Mucosa of rectum (tissue), 2 donors: ENCODE data around the gene PEDS1.

Experiments
- H3K27ac ChIP-seq, 2 donors: one replicate each; pipeline ENCODE4 v1.7.0; 2013; ENCODE audit warnings: inconsistent platforms in 2 of 2, low read depth in 2 of 2, low read length in 2 of 2
- H3K27me3 ChIP-seq, 2 donors: one replicate each; pipeline ENCODE4 v1.7.0; 2013; ENCODE audit warnings: low read length in 2 of 2; ENCODE audit not compliant: control insufficient read depth in 2 of 2, insufficient read depth in 2 of 2
- H3K36me3 ChIP-seq, 2 donors: one replicate each; pipeline ENCODE4 v1.7.0; 2013; ENCODE audit warnings: low read length in 2 of 2; ENCODE audit not compliant: control insufficient read depth in 2 of 2, insufficient read depth in 2 of 2
- H3K4me1 ChIP-seq, 2 donors: one replicate each; pipeline ENCODE4 v1.7.0; 2013; ENCODE audit warnings: low read length in 2 of 2, mild to moderate bottlenecking in 1 of 2; ENCODE audit not compliant: control insufficient read depth in 2 of 2, insufficient read depth in 2 of 2
- H3K4me3 ChIP-seq, 2 donors: one replicate each; pipeline ENCODE4 v1.7.0; 2013; ENCODE audit warnings: low read length in 2 of 2
- H3K9ac ChIP-seq, 2 donors: one replicate each; pipeline ENCODE4 v1.7.0; 2013; ENCODE audit warnings: low read length in 2 of 2, low read depth in 1 of 2, mild to moderate bottlenecking in 1 of 2
- H3K9me3 ChIP-seq, 2 donors: one replicate each; pipeline ENCODE4 v1.7.0; 2013; ENCODE audit warnings: low read length in 2 of 2; ENCODE audit not compliant: control insufficient read depth in 2 of 2
- donor health status: healthy.
- donor health status: Normal muscosa, but diverticular disease.

PEDS1 gene

GRCh38 chr20:50124496-50124895 lies 29.0 kb downstream of the PEDS1 start:
- H3K4me3 ChIP-seq: no peak overlapping the region
- no peaks in the 10 kb centered on the region for H3K27me3 ChIP-seq
- peaks cover 30 to 36% of the 10 kb centered on the region in 2 donors for H3K36me3 ChIP-seq
- H3K9ac ChIP-seq: no peak overlapping the region
- H3K4me1 ChIP-seq: peaks cover 11 to 13% of the 10 kb centered on the region in 2 donors
- H3K9me3 ChIP-seq: no peaks in the 10 kb centered on the region
- H3K27ac ChIP-seq: no peak overlapping the region

GRCh38 chr20:50123418-50123817 lies 30.1 kb downstream of the PEDS1 start:
- no peak overlapping the region for H3K27ac ChIP-seq
- H3K36me3 ChIP-seq: peaks cover 23 to 27% of the 10 kb centered on the region in 2 donors

DNA sequence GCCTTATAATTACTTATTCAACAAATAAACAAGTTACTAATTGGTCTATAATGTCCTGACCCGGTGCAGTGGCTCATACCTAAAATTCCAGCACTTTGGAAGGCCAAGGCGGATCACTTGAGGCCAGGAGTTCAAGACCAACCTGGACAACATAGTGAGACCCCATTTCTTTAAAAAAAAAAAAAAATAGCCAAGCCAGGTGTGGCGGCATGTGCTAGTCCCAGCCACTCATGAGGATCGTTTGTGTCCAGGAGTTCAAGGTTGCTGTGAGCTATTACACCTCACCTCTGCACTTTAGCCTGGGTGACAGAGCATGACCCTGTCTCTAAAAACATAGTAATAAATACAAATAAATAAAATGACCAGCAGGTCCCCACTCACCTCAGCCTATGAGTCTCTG lies 30.8 kb downstream of the PEDS1 start:
- H3K4me3 ChIP-seq: no peak overlapping the region
- H3K9me3 ChIP-seq: no peaks in the 10 kb centered on the region
- H3K9ac ChIP-seq: no peak overlapping the region
- H3K27me3 ChIP-seq: no peaks in the 10 kb centered on the region
- H3K4me1 ChIP-seq: peaks cover 11 to 13% of the 10 kb centered on the region in 2 donors
- peaks cover 18 to 22% of the 10 kb centered on the region in 2 donors for H3K36me3 ChIP-seq
- H3K27ac ChIP-seq: no peak overlapping the region

More at GRCh38 chr20:50123418-50123817, 30.1 kb downstream of the PEDS1 start:
- peaks cover 11 to 13% of the 10 kb centered on the region in 2 donors for H3K4me1 ChIP-seq
- no peaks in the 10 kb centered on the region for H3K9me3 ChIP-seq
- H3K4me3 ChIP-seq: no peak overlapping the region
- no peaks in the 10 kb centered on the region for H3K27me3 ChIP-seq
- no peak overlapping the region for H3K9ac ChIP-seq

GRCh38 chr20:50121858-50122271 lies 31.7 kb downstream of the PEDS1 start:
- Histone ChIP-seq H3K4me3 (no peak overlapping the region), H3K36me3 (peaks cover 14 to 18% of the 10 kb centered on the region in 2 donors), H3K9ac (no peak overlapping the region), H3K4me1 (peaks cover 9 to 10% of the 10 kb centered on the region in 2 donors), H3K27ac (no peak overlapping the region), H3K9me3 (no peaks in the 10 kb centered on the region), H3K27me3 (no peaks in the 10 kb centered on the region)

DNA sequence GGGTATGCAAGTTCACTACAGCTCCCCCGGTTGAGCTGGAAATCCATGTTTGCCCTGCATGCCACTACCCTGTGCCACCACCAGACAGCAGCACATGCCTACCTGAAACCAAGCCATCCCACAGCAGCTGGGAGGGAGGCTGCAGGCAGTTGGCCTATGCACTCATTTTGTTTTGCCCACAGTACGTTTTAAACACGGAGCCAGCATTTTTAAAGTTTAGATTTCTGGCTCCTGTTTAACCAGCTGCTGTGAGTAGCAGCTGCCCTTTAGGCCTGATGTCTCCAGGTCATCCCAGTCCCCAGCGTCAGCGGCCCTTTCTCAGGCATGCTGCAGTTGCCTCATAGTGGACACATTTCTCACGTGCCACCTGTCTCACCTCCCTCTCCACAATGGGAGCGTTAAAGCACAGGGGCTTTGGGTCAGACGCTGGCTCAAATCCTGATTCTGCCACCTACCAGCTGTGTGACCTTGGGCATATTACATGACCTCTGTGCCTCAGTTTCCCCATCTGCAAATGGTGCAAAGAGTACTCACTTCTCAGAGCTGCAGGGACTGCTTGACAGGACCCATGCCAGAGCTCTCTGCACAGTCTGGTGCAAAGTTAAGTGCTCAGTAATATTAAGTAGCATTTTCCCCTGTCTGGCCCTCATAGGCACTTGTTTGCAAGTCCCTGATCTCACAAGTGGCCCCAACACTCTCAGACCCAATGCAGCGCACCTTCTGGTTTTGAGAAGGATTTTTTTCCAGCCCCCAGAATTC lies 32.4 kb downstream of the PEDS1 start:
- Histone ChIP-seq H3K9ac (no peak overlapping the region), H3K4me3 (no peak overlapping the region), H3K27me3 (no peaks in the 10 kb centered on the region), H3K4me1 (peaks cover 7 to 8% of the 10 kb centered on the region in 2 donors), H3K36me3 (peaks cover 14 to 17% of the 10 kb centered on the region in 2 donors), H3K27ac (no peak overlapping the region), H3K9me3 (no peaks in the 10 kb centered on the region)

- H3K27ac ChIP-seq: no peak overlapping the region
- no peak overlapping the region for H3K9ac ChIP-seq
- H3K4me3 ChIP-seq: no peak overlapping the region
- H3K4me1 ChIP-seq: peaks cover 21 to 23% of the 10 kb centered on the region in 2 donors
- H3K27me3 ChIP-seq: no peaks in the 10 kb centered on the region
- no peaks in the 10 kb centered on the region for H3K9me3 ChIP-seq
- H3K36me3 ChIP-seq: no peaks in the 10 kb centered on the region
Observed at GRCh38 chr20:50118203-50118602, 35.3 kb downstream of the PEDS1 start.

GRCh38 chr20:50116368-50116999 lies 37.0 kb downstream of the PEDS1 start:
- Histone ChIP-seq H3K27me3 (no peaks in the 10 kb centered on the region), H3K27ac (peak overlapping the region; percentile 5 to 58), H3K4me1 (peaks cover 29 to 32% of the 10 kb centered on the region in 2 donors)

GRCh38 chr20:50115591-50116367 lies 37.7 kb downstream of the PEDS1 start:
- peak overlapping the region; percentile 69 to 95 for H3K4me3 ChIP-seq
- H3K36me3 ChIP-seq: no peaks in the 10 kb centered on the region
- peak overlapping the region; percentile 5 to 58 for H3K27ac ChIP-seq
- no peaks in the 10 kb centered on the region for H3K9me3 ChIP-seq
- H3K9ac ChIP-seq: peak overlapping the region; percentile 59 to 83
- no peaks in the 10 kb centered on the region for H3K27me3 ChIP-seq
- peaks cover 32 to 35% of the 10 kb centered on the region in 2 donors for H3K4me1 ChIP-seq

More at GRCh38 chr20:50116368-50116999, 37.0 kb downstream of the PEDS1 start:
- H3K9ac ChIP-seq: peak overlapping the region; percentile 10 to 83
- H3K9me3 ChIP-seq: no peaks in the 10 kb centered on the region
- H3K4me3 ChIP-seq: peak overlapping the region; percentile 69 to 95
- H3K36me3 ChIP-seq: no peaks in the 10 kb centered on the region

- Histone ChIP-seq H3K4me3 (peak overlapping the region; percentile 69 to 95), H3K27ac (peak overlapping the region in 1 of 2 donors; percentile 58), H3K27me3 (no peaks in the 10 kb centered on the region), H3K4me1 (peaks cover 39 to 42% of the 10 kb centered on the region in 2 donors), H3K36me3 (no peaks in the 10 kb centered on the region), H3K9ac (peak overlapping the region; percentile 59 to 83), H3K9me3 (no peaks in the 10 kb centered on the region)
Observed at GRCh38 chr20:50115041-50115512, 38.4 kb downstream of the PEDS1 start.
